Suprapubic skin (tissue), 4 donors: ENCODE measurements around the gene SCN4B.

Experiments
- CTCF ChIP-seq, 2 donors: fragments of 200-600 bp in 1 of 2; fragments of 450-650 bp in 1 of 2; sonication (generic) in 1 of 2; IDR thresholded peaks; one replicate each; pipeline ENCODE4 v1.5.1; 2016 to 2019; ENCODE audit warnings: antibody characterized with exemption in 2 of 2, mild to moderate bottlenecking in 1 of 2, moderate library complexity in 1 of 2
- POLR2A ChIP-seq, 2 donors: fragments of 450-650 bp; IDR thresholded peaks; one replicate each; pipeline ENCODE4 v1.6.1; 2017; ENCODE audit warnings: antibody characterized with exemption in 2 of 2, mild to moderate bottlenecking in 2 of 2, moderate library complexity in 2 of 2
- POLR2AphosphoS5 ChIP-seq, 3 donors: sonication (generic); formaldehyde crosslinking; IDR thresholded peaks; one replicate each; pipeline ENCODE4 v1.6.1; 2017; ENCODE audit warnings: antibody characterized with exemption in 3 of 3

GRCh38 chr11:118088531-118088930 lies 64.1 kb downstream of the SCN4B start:
- TF ChIP-seq POLR2AphosphoS5 (IDR thresholded peaks at IDR 0.05) (no peak), CTCF (IDR thresholded peaks at IDR 0.05) (no peak), POLR2A (IDR thresholded peaks at IDR 0.05) (no peak)
